Subcutaneous abdominal adipose tissue (tissue), 5 donors: Measurements from ENCODE around the gene ADPRHL1.

Source experiments
- H3K27ac ChIP-seq: one replicate; pipeline ENCODE4 v1.7.0; 2013; ENCODE audit warnings: low read depth, mild to moderate bottlenecking, inconsistent platforms, low read length, moderate library complexity
- H3K27me3 ChIP-seq, 5 donors: one replicate each; pipeline ENCODE4 v1.7.0; 2013; ENCODE audit warnings: low read length in 5 of 5, inconsistent platforms in 1 of 5; ENCODE audit not compliant: control insufficient read depth in 5 of 5, insufficient read depth in 4 of 5
- H3K36me3 ChIP-seq, 5 donors: one replicate each; pipeline ENCODE4 v1.7.0; 2013; ENCODE audit warnings: low read length in 5 of 5; ENCODE audit not compliant: control insufficient read depth in 5 of 5, insufficient read depth in 5 of 5
- H3K4me1 ChIP-seq, 5 donors: one replicate each; pipeline ENCODE4 v1.7.0; 2013; ENCODE audit warnings: low read length in 5 of 5, mild to moderate bottlenecking in 3 of 5, moderate library complexity in 1 of 5; ENCODE audit not compliant: control insufficient read depth in 5 of 5, insufficient read depth in 5 of 5
- H3K4me3 ChIP-seq, 5 donors: one replicate each; pipeline ENCODE4 v1.7.0; 2013; ENCODE audit warnings: low read length in 5 of 5, low read depth in 1 of 5
- H3K9ac ChIP-seq, 5 donors: one replicate each; pipeline ENCODE4 v1.7.0; 2013; ENCODE audit warnings: low read length in 5 of 5, mild to moderate bottlenecking in 4 of 5, moderate library complexity in 3 of 5
- H3K9me3 ChIP-seq, 5 donors: one replicate each; pipeline ENCODE4 v1.7.0; 2013; ENCODE audit warnings: low read length in 5 of 5; ENCODE audit not compliant: control insufficient read depth in 5 of 5
- donor health status: healthy.
- donor health status: healthy.
- donor health status: healthy.
- donor health status: healthy.
- donor health status: healthy.

ADPRHL1 gene

DNA sequence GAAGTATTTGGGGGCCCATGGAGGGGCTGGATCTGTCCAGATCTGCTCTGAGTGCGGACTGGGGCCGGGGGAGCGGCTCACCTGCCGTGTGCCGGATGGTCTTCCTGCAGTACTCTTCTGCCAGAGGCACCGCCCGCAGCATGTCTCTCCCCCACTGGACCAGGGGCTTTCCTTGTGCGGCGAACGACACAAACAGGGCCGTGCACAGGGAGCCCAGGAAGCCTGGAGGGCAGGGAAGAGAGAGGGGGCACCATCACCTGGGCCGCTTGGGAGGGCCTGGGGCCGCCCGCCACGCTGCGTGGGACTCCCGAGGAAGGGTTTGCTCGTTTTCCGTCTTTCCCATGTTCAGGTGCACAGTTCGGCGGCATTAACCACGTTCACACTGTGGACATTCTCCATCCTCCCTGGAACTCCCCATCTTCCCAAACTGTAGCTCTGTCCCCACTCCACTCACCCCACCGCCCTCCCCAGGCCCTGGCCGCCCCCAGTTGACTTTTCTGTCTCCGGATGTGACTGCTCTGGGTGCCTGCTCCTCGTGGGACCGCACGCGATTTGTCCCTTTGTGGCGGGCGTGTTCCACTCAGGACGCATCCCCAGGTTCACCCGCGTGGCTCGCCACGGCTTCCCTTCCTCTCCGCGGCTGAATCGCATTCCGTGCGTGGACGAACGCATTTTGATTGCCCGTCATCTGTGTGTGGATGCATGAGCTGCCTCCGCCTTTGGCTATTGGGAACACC lies 24.2 kb downstream of the ADPRHL1 start:
- Histone ChIP-seq H3K4me3 (no peak overlapping the region), H3K9ac (no peak overlapping the region), H3K4me1 (peaks cover 0 to 5% (median 0%) of the 10 kb centered on the region in 5 donors), H3K27me3 (no peaks in the 10 kb centered on the region), H3K27ac (no peak overlapping the region), H3K9me3 (no peaks in the 10 kb centered on the region), H3K36me3 (no peaks in the 10 kb centered on the region)

- H3K9ac ChIP-seq, result no peak overlapping the region
- H3K27me3 ChIP-seq, result peaks cover 0 to 2% (median 0%) of the 10 kb centered on the region in 5 donors
- no peaks in the 10 kb centered on the region for H3K9me3 ChIP-seq
- no peak overlapping the region for H3K27ac ChIP-seq
- no peaks in the 10 kb centered on the region for H3K36me3 ChIP-seq
- no peak overlapping the region for H3K4me3 ChIP-seq
- H3K4me1 ChIP-seq, result peaks cover 0 to 5% (median 0%) of the 10 kb centered on the region in 5 donors
Observed at GRCh38 chr13:113428469-113428865, 24.8 kb downstream of the ADPRHL1 start.

DNA sequence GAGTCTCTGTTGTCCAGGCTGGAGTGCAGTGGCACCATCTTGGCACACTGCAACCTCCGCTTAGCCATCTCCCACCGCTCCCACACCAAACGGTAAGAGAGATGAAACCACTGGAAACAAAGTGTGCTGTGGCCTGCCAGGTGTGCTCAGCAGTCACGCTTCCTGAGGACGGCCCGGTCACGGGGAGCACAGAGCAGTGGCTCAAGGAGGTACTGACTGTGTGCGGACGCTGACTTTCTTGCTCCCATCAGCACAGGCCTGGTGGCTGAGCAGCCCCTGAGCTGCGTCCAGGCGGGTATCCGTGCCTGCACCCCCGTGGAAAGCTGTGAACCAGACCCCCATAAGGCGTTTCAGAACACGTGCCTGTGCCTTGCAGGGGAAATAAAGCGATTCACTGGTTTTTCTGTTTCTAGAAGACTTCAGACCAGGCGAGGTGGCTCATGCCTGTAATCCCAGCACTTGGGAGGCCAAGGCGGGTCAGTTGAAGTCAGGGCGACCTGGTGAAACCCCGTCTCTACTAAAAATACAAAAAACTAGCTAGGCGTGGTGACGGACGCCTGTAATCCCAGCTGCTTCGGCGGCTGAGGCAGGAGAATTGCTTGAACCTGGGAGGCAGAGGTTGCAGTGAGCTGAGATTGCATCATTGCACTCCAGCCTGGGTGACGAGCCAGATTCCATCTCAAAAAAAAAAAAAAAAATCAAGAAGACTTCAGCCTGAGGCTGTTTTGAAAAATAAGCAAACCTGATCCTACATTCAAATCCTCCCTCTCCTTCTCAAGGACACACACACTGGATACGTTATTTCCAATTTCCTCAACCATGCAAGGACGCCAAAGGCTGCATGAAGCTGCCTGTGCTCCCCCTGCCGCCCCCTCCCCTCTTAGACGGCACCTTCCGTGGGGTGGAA lies 25.5 kb downstream of the ADPRHL1 start:
- H3K36me3 ChIP-seq, result no peaks in the 10 kb centered on the region
- no peaks in the 10 kb centered on the region for H3K9me3 ChIP-seq
- H3K4me3 ChIP-seq, result no peak overlapping the region
- H3K9ac ChIP-seq, result no peak overlapping the region
- no peak overlapping the region for H3K27ac ChIP-seq
- H3K4me1 ChIP-seq, result peaks cover 0 to 5% (median 0%) of the 10 kb centered on the region in 5 donors
- H3K27me3 ChIP-seq, result peaks cover 0 to 3% (median 0%) of the 10 kb centered on the region in 5 donors

DNA sequence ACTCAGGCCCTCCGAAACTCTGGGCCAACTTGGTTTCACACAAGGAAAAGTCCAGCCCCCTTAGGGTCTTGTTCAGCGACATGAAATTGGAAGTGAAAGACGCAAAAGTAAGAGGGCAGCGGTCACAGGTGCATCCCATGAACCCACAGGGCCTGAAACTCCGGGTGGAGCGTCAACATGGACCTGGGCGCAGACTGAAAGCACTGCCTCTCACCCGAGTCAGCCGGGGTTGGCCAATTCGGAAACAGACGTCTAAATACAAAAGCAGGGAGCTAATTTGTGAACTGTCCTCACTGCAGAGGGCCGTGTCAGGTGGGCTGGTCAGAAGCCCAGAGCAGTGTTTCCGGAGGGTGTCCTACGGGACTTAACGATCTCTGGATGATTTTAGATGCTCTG lies 26.7 kb downstream of the ADPRHL1 start:
- Histone ChIP-seq H3K27me3 (peaks cover 0 to 3% (median 0%) of the 10 kb centered on the region in 5 donors), H3K9ac (no peak overlapping the region), H3K27ac (no peak overlapping the region), H3K4me3 (no peak overlapping the region), H3K9me3 (no peaks in the 10 kb centered on the region), H3K4me1 (peaks cover 0 to 13% (median 5%) of the 10 kb centered on the region in 5 donors), H3K36me3 (no peaks in the 10 kb centered on the region)

DNA sequence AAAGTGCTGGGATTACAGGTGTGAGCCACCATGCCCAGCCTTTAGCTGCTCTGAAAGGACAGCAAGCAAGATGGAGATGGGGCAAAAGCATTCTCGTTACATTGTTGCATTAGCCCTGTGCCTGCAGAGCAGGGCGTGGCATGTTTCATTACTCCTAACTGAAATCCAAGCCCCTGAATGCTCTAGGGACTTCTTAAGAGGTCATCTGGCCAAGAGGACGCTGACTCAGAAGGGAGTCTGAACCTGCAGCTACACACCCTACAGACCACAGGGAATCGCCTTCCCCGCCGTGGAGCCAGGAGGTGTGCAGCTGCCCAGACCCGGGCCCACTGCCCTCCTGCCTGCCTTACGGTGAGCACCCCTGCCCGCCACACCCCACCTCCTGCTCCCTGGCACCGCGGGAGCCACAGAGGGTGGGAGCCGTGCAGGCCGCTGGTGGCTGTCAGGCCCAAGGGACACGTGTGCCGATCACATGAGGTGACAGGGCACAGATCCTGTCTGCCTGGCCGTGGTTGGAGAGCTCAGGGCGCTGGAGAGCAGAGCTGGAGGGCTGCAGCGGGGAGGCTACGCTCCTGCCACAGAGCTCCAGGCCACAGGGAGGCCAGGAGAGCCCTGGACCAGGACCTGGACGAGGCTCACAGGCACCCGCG lies 27.2 kb downstream of the ADPRHL1 start:
- no peak overlapping the region for H3K4me3 ChIP-seq
- no peaks in the 10 kb centered on the region for H3K36me3 ChIP-seq
- peaks cover 0 to 3% (median 0%) of the 10 kb centered on the region in 5 donors for H3K27me3 ChIP-seq
- peaks cover 0 to 17% (median 9%) of the 10 kb centered on the region in 5 donors for H3K4me1 ChIP-seq
- H3K9me3 ChIP-seq, result no peaks in the 10 kb centered on the region
- H3K9ac ChIP-seq, result no peak overlapping the region
- no peak overlapping the region for H3K27ac ChIP-seq

GRCh38 chr13:113423520-113424163 lies 29.6 kb downstream of the ADPRHL1 start:
- no peaks in the 10 kb centered on the region for H3K36me3 ChIP-seq

GRCh38 chr13:113422807-113423519 lies 30.3 kb downstream of the ADPRHL1 start:
- H3K4me3 ChIP-seq, result no peak overlapping the region
- peaks cover 0 to 14% (median 9%) of the 10 kb centered on the region in 5 donors for H3K4me1 ChIP-seq
- H3K9me3 ChIP-seq, result peaks cover 0 to 2% (median 0%) of the 10 kb centered on the region in 5 donors
- no peak overlapping the region for H3K9ac ChIP-seq
- H3K27ac ChIP-seq, result no peak overlapping the region
- H3K27me3 ChIP-seq, result peaks cover 0 to 6% (median 3%) of the 10 kb centered on the region in 5 donors
- H3K36me3 ChIP-seq, result no peaks in the 10 kb centered on the region

More at GRCh38 chr13:113423520-113424163, 29.6 kb downstream of the ADPRHL1 start:
- Histone ChIP-seq H3K9me3 (peaks cover 0 to 1% (median 0%) of the 10 kb centered on the region in 5 donors), H3K9ac (no peak overlapping the region), H3K4me3 (no peak overlapping the region), H3K27me3 (peaks cover 0 to 6% (median 3%) of the 10 kb centered on the region in 5 donors), H3K27ac (no peak overlapping the region), H3K4me1 (peaks cover 0 to 17% (median 9%) of the 10 kb centered on the region in 5 donors)

- Histone ChIP-seq H3K9ac (peak overlapping the region in 3 of 5 donors; percentile 0 to 64 (median 18)), H3K4me3 (peak overlapping the region in 2 of 5 donors; percentile 11 to 16), H3K36me3 (no peaks in the 10 kb centered on the region), H3K27ac (no peak overlapping the region), H3K4me1 (peaks cover 0 to 12% (median 9%) of the 10 kb centered on the region in 5 donors), H3K9me3 (peaks cover 0 to 2% (median 0%) of the 10 kb centered on the region in 5 donors), H3K27me3 (peaks cover 0 to 12% (median 3%) of the 10 kb centered on the region in 5 donors)
Observed at GRCh38 chr13:113421673-113422270, 31.5 kb downstream of the ADPRHL1 start.
